Chondrocyte (in vitro differentiated cells): Measurements from ENCODE around the gene DHH. TPM values are rescaled to one million over a fixed set of nuclear protein-coding genes. Genes with fewer than 3 reads are reported as not detected.

Source experiments
- DNase-seq: peaks from one replicate; pipeline ENCODE4 v3.0.0; 2021; ENCODE audit warnings: mixed read lengths, low spot score
- H3K27ac Mint-ChIP-seq: one replicate; pipeline ENCODE4 v1.8.0; 2021; ENCODE audit warnings: mild to moderate bottlenecking, moderate library complexity, mixed read lengths; ENCODE audit not compliant: unreplicated experiment
- H3K27me3 Mint-ChIP-seq: 2 replicates; pipeline ENCODE4 v1.8.0; 2021; ENCODE audit warnings: low read depth, mixed read lengths
- H3K36me3 Mint-ChIP-seq: 2 replicates; pipeline ENCODE4 v1.8.0; 2021; ENCODE audit warnings: low read depth, mixed read lengths
- H3K4me1 Mint-ChIP-seq: 2 replicates; pipeline ENCODE4 v1.8.0; 2021; ENCODE audit warnings: low read depth, mild to moderate bottlenecking, mixed read lengths
- H3K4me3 Mint-ChIP-seq: one replicate; pipeline ENCODE4 v1.8.0; 2021; ENCODE audit warnings: mild to moderate bottlenecking, moderate library complexity, mixed read lengths; ENCODE audit not compliant: unreplicated experiment
- H3K9me3 Mint-ChIP-seq: 2 replicates; pipeline ENCODE4 v1.8.0; 2021; ENCODE audit warnings: low read depth, mixed read lengths
- CTCF ChIP-seq: fragments of 200-600 bp; sonication (generic); IDR thresholded peaks from 2 replicates; pipeline ENCODE4 v1.5.0; 2021; ENCODE audit warnings: antibody characterized with exemption, mild to moderate bottlenecking, moderate library complexity
- total RNA-seq: library from RNA; stranded (reverse); gene quantifications from 3 replicates; pipeline ENCODE4 v1.2.1, GENCODE V29; 2021

Gene DHH
- total RNA-seq, 1 donor from 2014 or later, result not detected

GRCh38 chr12:49093792-49094159, 825 bp downstream of the DHH start:
- Mint-ChIP-seq H3K27me3 (peaks cover 26% of the 10 kb centered on the region), H3K4me3 (no peak overlapping the region), H3K36me3 (peaks cover 14% of the 10 kb centered on the region), H3K9me3 (no peaks in the 10 kb centered on the region), H3K4me1 (peaks cover 28% of the 10 kb centered on the region), H3K27ac (no peak overlapping the region)
- DNase-seq, result no peak
- no peak for TF ChIP-seq CTCF

GRCh38 chr12:49092816-49093406, 1.7 kb downstream of the DHH start:
- no peak for TF ChIP-seq CTCF
- Mint-ChIP-seq H3K4me3 (no peak overlapping the region), H3K9me3 (no peaks in the 10 kb centered on the region), H3K4me1 (peaks cover 34% of the 10 kb centered on the region), H3K27me3 (peaks cover 28% of the 10 kb centered on the region), H3K36me3 (peaks cover 8% of the 10 kb centered on the region), H3K27ac (no peak overlapping the region)
- peak; percentile 11 for DNase-seq

- H3K4me1 Mint-ChIP-seq, result peaks cover 35% of the 10 kb centered on the region
- DNase-seq, result peak; percentile 83
- H3K27me3 Mint-ChIP-seq, result peaks cover 28% of the 10 kb centered on the region
- TF ChIP-seq CTCF, result peak; percentile 74
- H3K9me3 Mint-ChIP-seq, result no peaks in the 10 kb centered on the region
- peak overlapping the region; percentile 45 for H3K4me3 Mint-ChIP-seq
- H3K27ac Mint-ChIP-seq, result no peak overlapping the region
- peaks cover 3% of the 10 kb centered on the region for H3K36me3 Mint-ChIP-seq
These were observed 2.4 kb downstream of the DHH start for GRCh38 chr12:49092086-49092815.

GRCh38 chr12:49091836-49092085, 2.8 kb downstream of the DHH start:
- H3K4me1 Mint-ChIP-seq, result peaks cover 35% of the 10 kb centered on the region

More at GRCh38 chr12:49091836-49092085, 2.8 kb downstream of the DHH start:
- DNase-seq, result no peak
- Mint-ChIP-seq H3K27me3 (peaks cover 28% of the 10 kb centered on the region), H3K36me3 (peaks cover 3% of the 10 kb centered on the region), H3K9me3 (no peaks in the 10 kb centered on the region), H3K27ac (no peak overlapping the region), H3K4me3 (no peak overlapping the region)
- TF ChIP-seq CTCF, result no peak
